Mucosa of rectum (tissue), 2 donors: Measurements from ENCODE around the gene MRFAP1.
"Not testable (repeated sequence)": the region's sequence is repeated elsewhere in the genome, so short reads cannot be mapped to it uniquely, and the experiment has no call there.

Experiments used
- H3K27ac ChIP-seq, 2 donors: one replicate each; pipeline ENCODE4 v1.7.0; 2013; ENCODE audit warnings: inconsistent platforms in 2 of 2, low read depth in 2 of 2, low read length in 2 of 2
- H3K27me3 ChIP-seq, 2 donors: one replicate each; pipeline ENCODE4 v1.7.0; 2013; ENCODE audit warnings: low read length in 2 of 2; ENCODE audit not compliant: control insufficient read depth in 2 of 2, insufficient read depth in 2 of 2
- H3K36me3 ChIP-seq, 2 donors: one replicate each; pipeline ENCODE4 v1.7.0; 2013; ENCODE audit warnings: low read length in 2 of 2; ENCODE audit not compliant: control insufficient read depth in 2 of 2, insufficient read depth in 2 of 2
- H3K4me1 ChIP-seq, 2 donors: one replicate each; pipeline ENCODE4 v1.7.0; 2013; ENCODE audit warnings: low read length in 2 of 2, mild to moderate bottlenecking in 1 of 2; ENCODE audit not compliant: control insufficient read depth in 2 of 2, insufficient read depth in 2 of 2
- H3K4me3 ChIP-seq, 2 donors: one replicate each; pipeline ENCODE4 v1.7.0; 2013; ENCODE audit warnings: low read length in 2 of 2
- H3K9ac ChIP-seq, 2 donors: one replicate each; pipeline ENCODE4 v1.7.0; 2013; ENCODE audit warnings: low read length in 2 of 2, low read depth in 1 of 2, mild to moderate bottlenecking in 1 of 2
- H3K9me3 ChIP-seq, 2 donors: one replicate each; pipeline ENCODE4 v1.7.0; 2013; ENCODE audit warnings: low read length in 2 of 2; ENCODE audit not compliant: control insufficient read depth in 2 of 2
- donor health status: healthy.
- donor health status: Normal muscosa, but diverticular disease.

MRFAP1 gene

DNA sequence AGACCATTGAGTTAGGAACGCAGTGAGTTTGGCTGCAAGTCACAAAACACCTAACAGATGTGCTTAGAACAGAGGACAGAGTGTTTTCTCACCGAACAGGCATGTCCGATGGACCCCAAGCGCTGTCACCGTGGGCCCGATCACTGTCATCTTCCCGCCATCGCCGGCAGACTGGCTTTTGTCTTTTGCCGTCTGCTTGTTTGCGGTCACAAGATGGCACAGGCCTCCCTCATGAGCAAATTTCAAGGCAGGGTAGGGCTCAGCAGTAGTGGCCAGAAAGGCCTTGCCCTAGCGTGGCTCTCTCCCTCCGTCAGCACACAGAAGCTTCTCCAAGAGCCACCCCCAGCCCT lies 21.4 kb upstream of the MRFAP1 start:
- no peaks in the 10 kb centered on the region for H3K9me3 ChIP-seq
- H3K36me3 ChIP-seq, result peaks cover 26 to 51% of the 10 kb centered on the region in 2 donors
- no peak overlapping the region for H3K4me3 ChIP-seq

DNA sequence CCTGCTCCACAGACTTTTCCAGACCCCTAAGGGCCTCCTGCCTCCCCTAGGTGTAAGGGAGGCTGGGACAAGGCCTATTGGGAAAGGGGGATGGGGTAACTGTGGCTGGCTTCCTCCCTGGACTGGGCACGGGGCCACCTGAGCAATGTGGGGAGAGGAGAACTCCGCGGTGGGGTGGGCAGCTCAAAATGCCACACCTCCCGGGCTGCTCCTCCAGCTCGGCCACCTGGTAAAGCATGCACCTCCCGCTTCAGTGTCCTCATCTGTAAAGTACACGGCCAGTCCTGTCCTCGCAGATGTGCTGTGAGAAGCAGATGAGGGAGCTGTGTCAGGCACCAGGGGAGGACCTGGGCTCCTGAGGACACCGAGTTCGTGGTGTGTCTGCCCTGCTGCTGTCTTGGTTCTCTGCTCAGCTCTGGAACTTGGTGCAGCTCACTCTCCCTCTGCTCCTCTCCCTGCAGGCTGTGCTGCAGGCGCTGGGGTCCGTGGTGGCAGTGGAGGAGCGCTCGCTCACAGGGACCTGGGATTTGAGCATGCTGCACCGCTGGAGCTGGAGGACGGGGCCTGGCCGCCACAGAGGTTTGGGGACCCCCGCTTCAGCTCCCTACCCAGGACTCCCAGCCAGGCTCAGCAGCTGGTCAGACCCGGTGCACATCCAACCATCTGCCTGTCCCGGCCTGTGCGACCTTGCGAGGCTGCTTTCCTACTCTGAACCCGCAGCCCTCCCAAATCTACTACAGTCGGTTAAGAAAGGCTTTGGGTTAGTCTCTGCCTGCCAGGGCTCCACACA lies 20.8 kb upstream of the MRFAP1 start:
- H3K9me3 ChIP-seq, result no peaks in the 10 kb centered on the region
- no peak overlapping the region for H3K27ac ChIP-seq
- no peaks in the 10 kb centered on the region for H3K27me3 ChIP-seq
- no peaks in the 10 kb centered on the region for H3K4me1 ChIP-seq
- H3K36me3 ChIP-seq, result peaks cover 26 to 46% of the 10 kb centered on the region in 2 donors
- no peak overlapping the region for H3K4me3 ChIP-seq
- H3K9ac ChIP-seq, result no peak overlapping the region

More for the DNA sequence above, 21.4 kb upstream of the MRFAP1 start:
- Histone ChIP-seq H3K27ac (no peak overlapping the region), H3K4me1 (no peaks in the 10 kb centered on the region), H3K9ac (no peak overlapping the region), H3K27me3 (no peaks in the 10 kb centered on the region)

DNA sequence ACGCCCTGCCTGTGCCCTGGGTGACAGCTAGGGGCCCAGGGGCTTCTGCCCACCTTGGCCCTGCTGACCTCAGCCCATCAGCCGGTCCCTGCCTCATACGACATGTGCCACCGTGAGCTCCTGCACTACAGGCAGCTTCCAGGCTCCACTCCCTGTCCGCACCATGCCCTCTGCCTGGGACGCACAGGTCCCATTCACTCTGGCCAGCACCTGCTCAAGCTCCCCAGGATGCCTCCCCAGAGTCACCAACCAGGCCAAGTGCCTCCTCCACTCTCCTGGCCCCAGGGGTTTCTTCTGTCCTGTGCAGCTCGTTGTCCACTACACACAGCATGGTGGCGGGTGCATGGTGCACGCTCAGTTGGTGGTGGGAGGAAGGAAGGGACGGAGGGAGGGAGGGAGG lies 20.2 kb upstream of the MRFAP1 start:
- no peak overlapping the region for H3K4me3 ChIP-seq
- peaks cover 26 to 40% of the 10 kb centered on the region in 2 donors for H3K36me3 ChIP-seq
- no peak overlapping the region for H3K9ac ChIP-seq
- no peaks in the 10 kb centered on the region for H3K4me1 ChIP-seq
- H3K9me3 ChIP-seq, result no peaks in the 10 kb centered on the region
- H3K27me3 ChIP-seq, result no peaks in the 10 kb centered on the region
- H3K27ac ChIP-seq, result no peak overlapping the region

DNA sequence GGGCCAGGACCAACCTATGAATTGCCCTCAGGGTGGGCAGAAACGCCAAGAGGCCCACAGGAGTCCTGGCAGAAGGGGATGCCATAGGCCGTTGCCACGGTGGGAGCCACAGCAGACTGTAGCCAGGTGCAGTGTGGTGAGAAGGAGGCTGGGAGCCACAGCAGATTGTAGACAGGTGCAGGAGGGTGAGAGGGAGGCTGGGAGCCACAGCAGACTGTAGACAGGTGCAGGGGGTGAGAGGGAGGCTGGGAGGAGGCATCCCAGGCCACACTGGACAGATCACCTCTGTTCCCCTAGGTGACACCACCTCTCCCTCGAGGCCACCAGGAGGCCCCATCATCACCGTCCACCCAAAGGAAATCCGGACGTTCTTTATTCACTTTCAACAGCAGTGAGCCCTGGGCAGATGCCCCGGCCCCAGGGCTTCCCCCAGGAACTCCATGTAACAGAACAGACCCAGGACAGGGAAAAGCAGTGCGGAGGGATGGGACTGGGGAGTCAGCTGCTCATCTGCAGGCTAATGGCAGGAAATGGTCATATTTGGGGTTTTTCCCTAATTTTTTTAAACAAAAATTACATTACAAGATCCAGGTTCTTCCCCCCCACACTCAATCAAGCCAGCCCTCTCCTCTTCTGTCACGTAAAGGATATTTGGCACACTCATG lies 19.5 kb upstream of the MRFAP1 start:
- H3K36me3 ChIP-seq, result peaks cover 26 to 38% of the 10 kb centered on the region in 2 donors
- H3K4me1 ChIP-seq, result no peaks in the 10 kb centered on the region
- no peaks in the 10 kb centered on the region for H3K27me3 ChIP-seq
- no peak overlapping the region for H3K9ac ChIP-seq
- H3K4me3 ChIP-seq, result no peak overlapping the region
- no peak overlapping the region for H3K27ac ChIP-seq
- no peaks in the 10 kb centered on the region for H3K9me3 ChIP-seq

DNA sequence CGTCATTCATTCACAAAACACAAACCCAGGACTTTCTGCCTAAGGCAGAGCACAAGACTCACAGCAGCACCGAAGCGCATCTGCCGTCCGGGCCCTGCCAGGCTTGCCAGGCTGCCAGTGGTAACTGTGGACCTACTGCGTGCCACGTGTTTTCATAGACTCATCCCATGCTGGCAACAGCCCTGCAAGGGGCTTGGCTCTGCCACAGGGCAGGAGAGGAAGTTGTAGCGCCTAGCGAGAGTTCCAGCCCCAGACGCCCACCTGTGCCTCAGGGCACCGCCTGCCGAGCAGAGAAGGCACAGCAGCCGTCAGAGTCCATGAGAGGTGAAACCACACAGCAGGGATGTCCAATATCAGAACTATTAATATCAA lies 18.9 kb upstream of the MRFAP1 start:
- Histone ChIP-seq H3K36me3 (peaks cover 21 to 33% of the 10 kb centered on the region in 2 donors), H3K9me3 (no peaks in the 10 kb centered on the region), H3K27me3 (no peaks in the 10 kb centered on the region), H3K4me3 (no peak overlapping the region), H3K27ac (no peak overlapping the region), H3K4me1 (no peaks in the 10 kb centered on the region), H3K9ac (no peak overlapping the region)

DNA sequence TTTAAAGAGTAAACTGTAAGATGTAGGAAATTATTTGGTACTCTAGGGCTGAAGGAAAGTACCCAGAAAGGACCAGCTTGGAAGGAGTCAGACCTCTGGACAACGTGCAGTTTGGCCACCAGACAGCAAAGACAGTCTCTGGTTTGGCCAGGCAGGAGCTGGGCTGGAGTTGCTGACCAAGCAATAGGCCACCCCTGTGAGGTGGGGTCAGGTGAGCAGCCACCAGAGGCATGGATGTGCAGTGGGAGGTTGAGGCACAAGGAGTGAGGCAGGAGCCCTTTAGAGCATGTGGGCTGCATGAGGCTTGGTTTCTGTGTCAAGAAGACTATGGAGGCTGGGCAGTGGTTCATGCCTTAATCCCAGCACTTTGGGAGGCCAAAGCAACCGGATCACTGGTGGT lies 17.7 kb upstream of the MRFAP1 start:
- Histone ChIP-seq H3K9me3 (no peaks in the 10 kb centered on the region), H3K4me3 (no peak overlapping the region), H3K27ac (no peak overlapping the region), H3K4me1 (no peaks in the 10 kb centered on the region), H3K27me3 (no peaks in the 10 kb centered on the region), H3K9ac (no peak overlapping the region), H3K36me3 (peaks cover 12 to 23% of the 10 kb centered on the region in 2 donors)

DNA sequence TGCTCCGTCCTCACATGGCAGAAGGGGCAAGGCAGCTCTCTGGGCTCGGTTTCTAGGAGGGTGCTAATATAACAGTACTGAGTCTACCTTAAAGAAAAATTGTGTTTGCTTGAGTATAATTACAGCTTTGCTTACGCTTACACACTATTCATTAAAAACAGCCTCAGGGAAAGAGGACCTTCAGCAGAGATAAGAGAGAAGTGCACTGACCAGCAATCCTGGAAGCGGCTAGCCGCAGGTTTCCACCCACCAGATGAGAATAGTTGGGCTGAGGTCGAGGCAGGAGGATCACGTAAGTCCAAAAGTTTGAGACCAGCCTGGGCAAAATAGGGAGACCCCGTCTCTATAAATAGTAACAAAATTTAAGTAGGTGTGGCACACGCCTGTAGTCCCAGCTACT lies 15.2 kb upstream of the MRFAP1 start:
- Histone ChIP-seq H3K4me3 (no peak overlapping the region), H3K9ac (no peak overlapping the region), H3K36me3 (peaks cover 0 to 4% of the 10 kb centered on the region in 2 donors), H3K9me3 (no peaks in the 10 kb centered on the region), H3K27me3 (no peaks in the 10 kb centered on the region), H3K27ac (no peak overlapping the region), H3K4me1 (no peaks in the 10 kb centered on the region)

DNA sequence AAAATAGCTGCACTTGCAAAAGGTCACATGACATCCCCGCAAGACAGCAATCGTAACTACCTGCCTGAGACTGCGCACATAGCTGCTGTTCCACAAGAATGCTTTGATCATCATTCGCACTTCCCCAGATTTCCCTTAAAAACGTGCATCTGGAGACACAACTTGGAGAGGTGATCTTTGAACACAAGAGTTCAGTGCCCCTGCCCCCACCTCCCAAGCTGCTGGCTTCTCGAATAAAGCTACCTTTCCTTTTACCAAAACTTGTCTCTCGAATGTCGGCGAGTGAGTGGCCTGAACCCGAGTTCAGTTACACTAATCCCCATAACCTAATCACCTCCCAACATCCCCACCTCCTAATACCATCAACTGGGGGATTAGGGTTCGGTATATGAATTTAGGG lies 14.4 kb upstream of the MRFAP1 start:
- Histone ChIP-seq H3K9me3 (no peaks in the 10 kb centered on the region), H3K9ac (no peak overlapping the region), H3K27me3 (no peaks in the 10 kb centered on the region), H3K4me3 (no peak overlapping the region), H3K36me3 (peaks cover 0 to 3% of the 10 kb centered on the region in 2 donors), H3K27ac (no peak overlapping the region), H3K4me1 (no peaks in the 10 kb centered on the region)

DNA sequence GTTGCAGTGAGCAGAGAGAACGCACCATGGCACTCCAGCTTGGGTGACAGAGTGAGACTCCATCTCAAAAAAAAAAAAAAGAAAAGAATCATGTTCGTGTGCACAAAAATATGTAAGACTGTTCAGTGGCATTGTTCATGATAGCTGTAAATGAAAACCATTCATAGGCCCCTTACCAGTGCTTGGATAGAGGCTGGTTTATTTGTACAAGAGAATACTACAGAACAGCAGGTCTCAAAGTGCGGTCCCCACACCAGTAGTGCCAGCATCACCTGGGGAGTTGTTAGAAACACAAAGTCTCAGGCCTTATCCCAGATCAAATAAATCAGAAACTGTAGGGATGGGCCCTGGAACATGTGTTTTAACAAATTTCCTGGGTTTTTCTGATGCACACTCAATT lies 12.7 kb upstream of the MRFAP1 start:
- no peaks in the 10 kb centered on the region for H3K4me1 ChIP-seq
- H3K27me3 ChIP-seq, result no peaks in the 10 kb centered on the region
- no peaks in the 10 kb centered on the region for H3K36me3 ChIP-seq
- no peak overlapping the region for H3K27ac ChIP-seq
- H3K4me3 ChIP-seq, result no peak overlapping the region
- no peak overlapping the region for H3K9ac ChIP-seq
- no peaks in the 10 kb centered on the region for H3K9me3 ChIP-seq

DNA sequence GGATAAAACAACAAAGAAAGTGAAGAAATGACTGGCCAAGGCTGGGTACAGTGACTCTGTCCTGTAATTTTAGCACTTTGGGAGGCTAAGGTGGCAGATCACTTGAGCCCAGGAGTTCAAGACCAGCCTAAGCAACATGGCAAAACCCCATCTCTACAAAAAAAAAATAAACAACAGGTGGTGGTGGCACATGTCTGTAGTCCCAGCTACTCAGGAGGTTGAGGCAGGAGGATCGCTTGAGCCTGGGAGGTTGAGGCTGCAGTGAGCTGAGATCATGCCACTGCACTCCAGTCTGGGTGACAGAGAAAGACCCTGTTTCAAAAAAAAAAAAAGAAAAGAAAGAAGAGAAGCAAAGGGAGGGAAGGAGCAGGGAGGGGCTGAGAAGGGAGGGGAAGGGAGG lies 12.0 kb upstream of the MRFAP1 start:
- H3K36me3 ChIP-seq, H3K9me3 ChIP-seq, H3K9ac ChIP-seq: not testable (repeated sequence)

More for the DNA sequence above, 12.0 kb upstream of the MRFAP1 start:
- not testable (repeated sequence) for H3K4me3 ChIP-seq, H3K27ac ChIP-seq, H3K27me3 ChIP-seq, H3K4me1 ChIP-seq
